DOHH2 (cell line): ENCODE results near the gene CORO6.

ENCODE experiments used
- CTCF ChIP-seq: fragments of 200-600 bp; sonication (generic); IDR thresholded peaks from one replicate; pipeline ENCODE4 v1.5.1; 2014; ENCODE audit warnings: antibody characterized with exemption, mild to moderate bottlenecking, low read depth, low read length; ENCODE audit not compliant: poor library complexity, severe bottlenecking
- EZH2phosphoT487 ChIP-seq: fragments of 200-600 bp; sonication (generic); IDR thresholded peaks from 2 replicates; pipeline ENCODE4 v1.6.1; 2017; ENCODE audit warnings: borderline replicate concordance, mild to moderate bottlenecking, antibody characterized with exemption, low read length, moderate library complexity, mixed read lengths

GRCh38 chr17:29587591-29587990 lies 35.1 kb downstream of the CORO6 start:
- TF ChIP-seq CTCF (no peak), EZH2phosphoT487 (no peak)
